ENCODE measurements around the gene AP2S1. TPM values are rescaled to one million over a fixed set of nuclear protein-coding genes. Genes with fewer than 3 reads are reported as not detected.
"Not testable (repeated sequence)": the region's sequence is repeated elsewhere in the genome, so short reads cannot be mapped to it uniquely, and the experiment has no call there.

The AP2S1 gene
- polyA plus RNA-seq, 1 experiment, result 148 TPM

- ChIA-PET POLR2A (interaction anchor here (0.6 to 1.3 kb wide), 6 partner anchors 20 to 324 kb away, joined by 3 to 6 read pairs (median 4); partner anchors contain the start of gene SLC1A5), CTCF (interaction anchor here (0.7 kb wide), 1 partner anchor 116 kb away, joined by 3 read pairs; no protein-coding TSS in a partner anchor)
- peak overlapping the region; percentile 83 for H3K4me3 ChIP-seq (ENCODE audit: low read depth, low read length)
Measured at GRCh38 chr19:46860125-46860845, 9.6 kb upstream of the AP2S1 start.

DNA sequence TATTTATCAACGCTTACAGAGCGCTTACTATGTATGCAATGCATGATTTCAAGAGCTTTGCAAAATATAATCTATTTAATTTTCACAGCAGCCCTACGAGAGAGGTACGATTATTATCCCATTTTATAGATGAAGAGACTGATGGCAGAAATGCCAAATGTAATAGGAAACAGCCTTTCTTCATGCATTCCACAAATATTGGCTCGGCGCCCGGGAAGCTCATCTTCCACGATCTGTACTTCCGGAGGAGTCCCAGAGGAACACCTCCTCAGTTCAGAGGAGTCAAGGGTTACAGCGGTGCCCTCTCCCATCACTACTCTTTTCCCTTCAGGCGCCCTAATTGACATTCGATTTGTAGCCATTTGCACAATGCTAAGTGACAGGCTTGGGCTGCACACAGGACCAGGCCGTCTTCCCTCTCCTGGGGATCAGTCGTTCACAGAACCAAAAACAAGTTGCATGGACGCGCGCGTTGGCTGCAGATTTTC, 9.0 kb upstream of the AP2S1 start:
- TF ChIP-seq, protein P1, sequence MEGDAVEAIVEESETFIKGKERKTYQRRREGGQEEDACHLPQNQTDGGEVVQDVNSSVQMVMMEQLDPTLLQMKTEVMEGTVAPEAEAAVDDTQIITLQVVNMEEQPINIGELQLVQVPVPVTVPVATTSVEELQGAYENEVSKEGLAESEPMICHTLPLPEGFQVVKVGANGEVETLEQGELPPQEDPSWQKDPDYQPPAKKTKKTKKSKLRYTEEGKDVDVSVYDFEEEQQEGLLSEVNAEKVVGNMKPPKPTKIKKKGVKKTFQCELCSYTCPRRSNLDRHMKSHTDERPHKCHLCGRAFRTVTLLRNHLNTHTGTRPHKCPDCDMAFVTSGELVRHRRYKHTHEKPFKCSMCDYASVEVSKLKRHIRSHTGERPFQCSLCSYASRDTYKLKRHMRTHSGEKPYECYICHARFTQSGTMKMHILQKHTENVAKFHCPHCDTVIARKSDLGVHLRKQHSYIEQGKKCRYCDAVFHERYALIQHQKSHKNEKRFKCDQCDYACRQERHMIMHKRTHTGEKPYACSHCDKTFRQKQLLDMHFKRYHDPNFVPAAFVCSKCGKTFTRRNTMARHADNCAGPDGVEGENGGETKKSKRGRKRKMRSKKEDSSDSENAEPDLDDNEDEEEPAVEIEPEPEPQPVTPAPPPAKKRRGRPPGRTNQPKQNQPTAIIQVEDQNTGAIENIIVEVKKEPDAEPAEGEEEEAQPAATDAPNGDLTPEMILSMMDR (IDR thresholded peaks at IDR 0.05; ENCODE audit: low read depth, low read length), result no peak
- H3K27ac ChIP-seq (ENCODE audit: low read depth, low read length), result peak overlapping the region; percentile 91
- ChIA-PET POLR2A (interaction anchor here (0.6 to 1.3 kb wide), 5 partner anchors 31 to 325 kb away, joined by 3 to 6 read pairs (median 4); partner anchors contain the start of gene SLC1A5), CTCF (interaction anchor here (0.7 kb wide), 1 partner anchor 116 kb away, joined by 3 read pairs; no protein-coding TSS in a partner anchor)
- DNase-seq (ENCODE audit: low read depth, low spot score), result no peak
- no peaks in the 10 kb centered on the region for H3K27me3 ChIP-seq (ENCODE audit: control insufficient read depth, insufficient read depth, low read length)
- H3K9me3 ChIP-seq (ENCODE audit: control insufficient read depth, insufficient read depth, low read length), result no peaks in the 10 kb centered on the region
- H3K4me3 ChIP-seq (ENCODE audit: low read depth, low read length), result peak overlapping the region; percentile 56

More at GRCh38 chr19:46860125-46860845, 9.6 kb upstream of the AP2S1 start:
- TF ChIP-seq, protein P1 (IDR thresholded peaks at IDR 0.05; ENCODE audit: low read depth, low read length), result no peak
- H3K27ac ChIP-seq (ENCODE audit: low read depth, low read length), result peak overlapping the region; percentile 91
- H3K9me3 ChIP-seq (ENCODE audit: control insufficient read depth, insufficient read depth, low read length), result no peaks in the 10 kb centered on the region
- no peaks in the 10 kb centered on the region for H3K27me3 ChIP-seq (ENCODE audit: control insufficient read depth, insufficient read depth, low read length)
- DNase-seq (ENCODE audit: low read depth, low spot score), result peak; percentile 97

DNA sequence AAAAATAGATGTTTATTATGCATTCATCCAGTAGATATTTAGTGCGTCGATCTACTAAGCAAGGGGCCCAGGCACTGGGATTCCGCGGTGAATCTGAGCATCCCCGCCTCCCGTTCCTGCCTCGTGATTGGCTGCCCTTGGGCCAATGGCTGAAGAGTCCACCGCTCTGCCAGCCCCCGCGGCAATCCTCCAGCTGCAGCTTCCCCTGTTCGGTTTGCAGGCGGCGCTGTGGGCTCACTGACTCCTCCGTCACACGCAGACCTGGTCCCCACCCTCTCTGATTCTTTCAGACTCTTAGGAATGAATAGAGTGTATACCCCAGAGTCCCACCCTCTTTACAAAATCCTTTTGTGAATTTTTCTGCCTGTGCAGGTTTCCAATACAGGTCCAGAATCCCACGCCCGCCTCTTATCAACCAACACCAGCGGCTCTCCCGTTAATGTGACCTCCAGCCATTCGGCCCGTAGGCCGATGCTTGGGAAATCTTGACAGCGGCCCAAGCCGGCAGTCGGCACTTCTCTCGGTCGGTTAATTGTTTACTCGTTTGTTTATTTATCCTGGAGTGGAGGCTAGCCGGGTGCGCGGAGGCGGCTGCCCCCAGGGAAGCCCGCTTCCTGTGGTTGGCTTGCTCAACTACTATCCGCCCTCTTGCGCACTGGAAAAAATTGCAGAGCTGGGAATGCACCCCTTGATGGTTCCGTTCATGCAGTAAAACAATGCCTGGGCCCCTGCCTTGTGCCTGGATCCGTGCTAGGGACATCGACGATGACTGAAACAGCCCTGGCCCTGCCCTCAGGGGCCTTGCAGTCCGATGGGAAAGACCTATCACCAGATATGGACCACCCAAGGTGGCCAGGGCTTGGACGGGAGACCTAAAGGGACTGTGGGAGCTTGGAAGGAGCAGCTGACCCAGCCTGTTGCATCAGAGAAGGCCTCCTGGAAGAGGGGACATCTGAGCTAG, 5.7 kb upstream of the AP2S1 start:
- CTCF ChIA-PET, result interaction anchor here (0.7 to 5.8 kb wide), 9 partner anchors 15 to 270 kb away, joined by 3 to 43 read pairs (median 5); no protein-coding TSS in a partner anchor
- POLR2A ChIA-PET, result interaction anchor here (0.5 to 1.9 kb wide), 6 partner anchors 18 to 370 kb away, joined by 3 to 14 read pairs (median 8); partner anchors contain the start of gene SLC1A5
- H3K27ac ChIP-seq (ENCODE audit: low read depth, low read length), result peak overlapping the region; percentile 97
- TF ChIP-seq, protein P1 (IDR thresholded peaks at IDR 0.05; ENCODE audit: low read depth, low read length), result peak; percentile 85
- H3K9me3 ChIP-seq (ENCODE audit: control insufficient read depth, insufficient read depth, low read length), result no peaks in the 10 kb centered on the region
- peak; percentile 89 for DNase-seq (ENCODE audit: low read depth, low spot score)
- peak overlapping the region; percentile 55 for H3K4me3 ChIP-seq (ENCODE audit: low read depth, low read length)
- no peaks in the 10 kb centered on the region for H3K27me3 ChIP-seq (ENCODE audit: control insufficient read depth, insufficient read depth, low read length)

DNA sequence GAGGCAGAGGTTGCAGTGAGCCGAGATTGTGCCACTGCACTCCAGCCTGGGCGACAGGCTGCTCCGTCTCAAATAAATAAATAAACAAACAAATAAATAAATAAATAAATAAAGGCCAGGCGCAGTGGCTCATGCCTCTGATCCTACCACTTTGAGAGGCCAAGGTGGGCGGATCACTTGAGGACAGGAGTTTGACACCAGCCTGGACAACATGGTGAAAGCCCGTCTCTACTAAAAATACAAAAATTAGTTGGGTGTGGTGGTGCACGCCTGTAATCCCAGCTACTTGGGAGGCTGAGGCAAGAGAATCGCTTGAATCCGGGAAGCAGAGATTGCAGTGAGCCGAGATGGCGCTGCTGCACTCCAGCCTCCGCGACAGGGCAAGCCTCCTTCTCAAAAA, 4.1 kb upstream of the AP2S1 start:
- DNase-seq (ENCODE audit: low read depth, low spot score); H3K4me3 ChIP-seq (ENCODE audit: low read depth, low read length); H3K9me3 ChIP-seq (ENCODE audit: control insufficient read depth, insufficient read depth, low read length); H3K27me3 ChIP-seq (ENCODE audit: control insufficient read depth, insufficient read depth, low read length); H3K27ac ChIP-seq (ENCODE audit: low read depth, low read length); POLR2A ChIA-PET: not testable (repeated sequence)
- CTCF ChIA-PET, result interaction anchor here (5.8 kb wide), 1 partner anchor 137 kb away, joined by 43 read pairs; no protein-coding TSS in a partner anchor

DNA sequence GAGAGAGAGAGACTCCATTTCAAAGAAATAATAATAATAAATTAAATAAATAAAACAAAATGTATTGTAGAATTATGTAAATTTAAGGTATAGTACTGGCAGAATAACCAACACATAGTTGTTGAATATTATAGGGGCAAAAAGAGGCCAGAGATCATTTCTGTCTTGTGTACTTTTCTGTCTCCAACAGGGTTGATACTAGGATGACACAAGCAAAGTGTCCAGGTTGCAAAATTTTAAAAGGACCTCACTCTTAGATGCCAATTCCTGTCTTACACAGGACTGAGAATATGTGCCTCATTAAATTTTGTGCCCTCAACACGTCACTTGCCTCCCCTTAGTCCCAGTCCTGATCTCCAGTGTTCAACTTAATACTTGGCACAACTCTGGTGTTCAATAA, 2.2 kb upstream of the AP2S1 start:
- Histone ChIP-seq H3K27me3 (ENCODE audit: control insufficient read depth, insufficient read depth, low read length) (no peaks in the 10 kb centered on the region), H3K27ac (ENCODE audit: low read depth, low read length) (no peak overlapping the region), H3K4me3 (ENCODE audit: low read depth, low read length) (no peak overlapping the region), H3K9me3 (ENCODE audit: control insufficient read depth, insufficient read depth, low read length) (peaks cover 2% of the 10 kb centered on the region; the same call in 1 of the 2 replicates)
- no peak for DNase-seq (ENCODE audit: low read depth, low spot score)
- ChIA-PET CTCF (interaction anchor here (5.8 kb wide), 1 partner anchor 139 kb away, joined by 43 read pairs; no protein-coding TSS in a partner anchor), POLR2A (no interaction called here)
- TF ChIP-seq, protein P1 (IDR thresholded peaks at IDR 0.05; ENCODE audit: low read depth, low read length), result no peak
